Transverse colon (tissue), 4 donors: ENCODE data around the gene TGFB1. TPM values are rescaled to one million over a fixed set of nuclear protein-coding genes. Genes with fewer than 3 reads are reported as not detected.
A peak's percentile ranks its signal among the peaks of the same experiment; 100 is the strongest.

ENCODE experiments used
- DNase-seq: peaks from one replicate; pipeline ENCODE4 v3.0.0-alpha.2; 2019
- H3K27ac ChIP-seq, 4 donors: fragments of 200-600 bp; sonication (generic); 2 replicates each; pipeline ENCODE4 v1.5.1; 2016 to 2018; ENCODE audit warnings: inconsistent platforms in 4 of 4
- H3K27me3 ChIP-seq: fragments of 200-600 bp; sonication (generic); 2 replicates; pipeline ENCODE4 v1.5.1; 2017; ENCODE audit warnings: inconsistent platforms
- H3K36me3 ChIP-seq, 4 donors: fragments of 200-600 bp; sonication (generic); 2 replicates each; pipeline ENCODE4 v1.5.1; 2017 to 2019; ENCODE audit warnings: inconsistent platforms in 4 of 4
- H3K4me1 ChIP-seq, 4 donors: fragments of 200-600 bp; sonication (generic); 2 replicates each; pipeline ENCODE4 v1.5.1; 2017 to 2020; ENCODE audit warnings: inconsistent platforms in 4 of 4
- H3K4me3 ChIP-seq, 4 donors: fragments of 200-600 bp; sonication (generic); 1 replicate in 1 of 4; 2 replicates in 3 of 4; pipeline versions ENCODE4 v1.5.1 to v1.6.1; 2017 to 2019; ENCODE audit warnings: inconsistent platforms in 4 of 4
- H3K9me3 ChIP-seq, 2 donors: fragments of 200-600 bp; sonication (generic); 2 replicates each; pipeline ENCODE4 v1.5.1; 2017 to 2019; ENCODE audit warnings: inconsistent platforms in 2 of 2
- CTCF ChIP-seq, 5 experiments: fragments of 200-600 bp in 3 of 5; fragments of 450-650 bp in 2 of 5; sonication (generic) in 3 of 5; IDR thresholded peaks; 1 replicate in 2 of 5; 2 replicates in 3 of 5; pipeline ENCODE4 v1.5.1; 2016 to 2017; ENCODE audit warnings: antibody characterized with exemption in 5 of 5, inconsistent platforms in 3 of 5, mild to moderate bottlenecking in 2 of 5, moderate library complexity in 1 of 5
- EP300 ChIP-seq: sonication (generic); formaldehyde crosslinking; IDR thresholded peaks from one replicate; pipeline ENCODE4 v1.6.1; 2017; ENCODE audit warnings: antibody characterized with exemption, low read depth
- POLR2A ChIP-seq: fragments of 450-650 bp; IDR thresholded peaks from one replicate; pipeline ENCODE4 v1.6.1; 2016; ENCODE audit warnings: antibody characterized with exemption, mild to moderate bottlenecking, moderate library complexity
- POLR2AphosphoS5 ChIP-seq, 3 donors: sonication (generic); formaldehyde crosslinking; IDR thresholded peaks; one replicate each; pipeline ENCODE4 v1.6.1; 2016; ENCODE audit warnings: antibody characterized with exemption in 3 of 3
- WGBS, 2 donors: methylation state at CpG; one replicate each; pipeline ENCODE4 v1.1.5; 2018; ENCODE audit warnings: low coverage in 1 of 2; 5-methylcytosine and 5-hydroxymethylcytosine counted together
- in situ Hi-C, 4 donors: fragments of 200-750 bp; cut with MboI; loops; one replicate each; pipeline versions ENCODE4 v1.15.0 to v1.15.1; 2017; ENCODE audit warnings: low sequenced_read_pairs in 3 of 4, low pct_ligation_motif_present in 1 of 4, low pct_unique_long_range_greater_than_20kb in 1 of 4
- intact Hi-C: fragments of 100-400 bp; cut with DNase I; formaldehyde crosslinking; loops from one replicate; pipeline ENCODE4 v1.15.1; 2023; ENCODE audit warnings: low total_unique reads
- total RNA-seq, 4 donors: library from RNA; depleted of rRNA; stranded (reverse); fragments of >200 nt; gene quantifications; one replicate each; pipeline ENCODE4 v1.1.0, GENCODE V29; 2016

TGFB1 gene
- total RNA-seq, 4 donors from 2014 or later, result 4.4 to 30.3 (median 9.7) TPM

DNA sequence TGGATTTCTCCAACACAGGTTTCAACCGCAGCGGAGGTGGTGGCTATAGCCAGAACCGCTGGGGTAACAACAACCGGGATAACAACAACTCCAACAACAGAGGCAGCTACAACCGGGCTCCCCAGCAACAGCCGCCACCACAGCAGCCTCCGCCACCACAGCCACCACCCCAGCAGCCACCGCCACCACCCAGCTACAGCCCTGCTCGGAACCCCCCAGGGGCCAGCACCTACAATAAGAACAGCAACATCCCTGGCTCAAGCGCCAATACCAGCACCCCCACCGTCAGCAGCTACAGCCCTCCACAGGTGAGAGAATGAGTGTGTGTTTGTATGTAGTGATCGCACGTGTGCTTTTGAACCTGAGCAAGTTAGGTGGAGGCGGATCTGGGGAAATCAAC is 49.8 kb downstream of the TGFB1 start:
- WGBS, 2 donors, result 90% methylated on average over 14 of the region's 14 CpGs; no CpG with 5 or more reads in 1 of the 2 donors

GRCh38 chr19:41302624-41303351 is 50.9 kb downstream of the TGFB1 start:
- Histone ChIP-seq H3K4me1 (peaks cover 21 to 60% (median 29%) of the 10 kb centered on the region in 4 donors), H3K36me3 (peaks cover 0 to 51% (median 24%) of the 10 kb centered on the region in 4 donors), H3K9me3 (no peaks in the 10 kb centered on the region), H3K27me3 (no peaks in the 10 kb centered on the region), H3K27ac (peak overlapping the region; percentile 22 to 60 (median 60)), H3K4me3 (no peak overlapping the region)
- in situ Hi-C loops, result no loop called here
- 57 to 67% methylated on average over 3 to 21 of the region's 21 CpGs for WGBS, 2 donors
- TF ChIP-seq POLR2AphosphoS5 (IDR thresholded peaks at IDR 0.05) (no peak), CTCF (IDR thresholded peaks at IDR 0.05) (no peak), EP300 (no peak), POLR2A (no peak)
- intact Hi-C loops, result no loop called here
- DNase-seq, result peak; percentile 66

More for the DNA sequence above, 49.8 kb downstream of the TGFB1 start:
- in situ Hi-C loops, result no loop called here
- no peak for DNase-seq
- intact Hi-C loops, result no loop called here
- no peak overlapping the region for H3K4me3 ChIP-seq
- H3K9me3 ChIP-seq, result no peaks in the 10 kb centered on the region
- no peak for TF ChIP-seq POLR2A
- no peak for TF ChIP-seq POLR2AphosphoS5 (IDR thresholded peaks at IDR 0.05)
- H3K4me1 ChIP-seq, result peaks cover 20 to 60% (median 28%) of the 10 kb centered on the region in 4 donors
- peaks cover 0 to 51% (median 24%) of the 10 kb centered on the region in 4 donors for H3K36me3 ChIP-seq
- H3K27ac ChIP-seq, result peak overlapping the region; percentile 23 to 60 (median 60)
- H3K27me3 ChIP-seq, result no peaks in the 10 kb centered on the region

DNA sequence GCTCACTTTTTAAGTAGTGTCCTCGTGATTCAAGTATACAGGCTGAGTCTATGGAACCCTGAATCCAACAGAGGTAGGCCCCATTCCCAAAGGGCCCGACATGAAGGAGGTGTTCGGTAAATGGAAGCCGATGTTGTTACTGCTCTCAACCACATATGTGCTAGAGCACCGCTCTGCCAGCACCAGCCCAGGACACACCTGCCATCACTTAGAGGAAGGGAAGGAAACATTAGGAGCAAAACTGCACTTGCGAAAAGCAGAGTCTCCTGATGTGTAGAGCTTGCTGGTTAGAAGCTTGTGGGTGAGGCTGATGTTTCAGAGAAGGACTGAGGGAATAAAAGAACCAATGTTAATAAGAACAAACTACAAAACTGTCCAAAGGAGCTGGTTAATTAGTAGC is 53.2 kb downstream of the TGFB1 start:
- WGBS, 2 donors, result 80 to 100% methylated on average over 2 to 6 of the region's 6 CpGs
- in situ Hi-C loops, result no loop called here
- H3K27ac ChIP-seq, result peak overlapping the region; percentile 84 to 89 (median 85)

GRCh38 chr19:41299755-41300089 is 54.0 kb downstream of the TGFB1 start:
- intact Hi-C loops, result loop anchor here (5.0 kb wide), 1 partner anchor 1143 kb away; the partner anchor contains the start of gene CXCL17
- H3K27me3 ChIP-seq, result no peaks in the 10 kb centered on the region
- H3K4me1 ChIP-seq, result peaks cover 27 to 57% (median 40%) of the 10 kb centered on the region in 4 donors
- H3K36me3 ChIP-seq, result peaks cover 0 to 53% (median 25%) of the 10 kb centered on the region in 4 donors
- peak; percentile 66 for DNase-seq
- no peak overlapping the region for H3K4me3 ChIP-seq
- H3K9me3 ChIP-seq, result no peaks in the 10 kb centered on the region
- H3K27ac ChIP-seq, result peak overlapping the region; percentile 84 to 89 (median 85)
- WGBS, 2 donors, result 18 to 35% methylated on average over 3 to 4 of the region's 4 CpGs
- in situ Hi-C loops, result no loop called here
- TF ChIP-seq POLR2A, result no peak
- no peak for TF ChIP-seq CTCF (IDR thresholded peaks at IDR 0.05)
- TF ChIP-seq POLR2AphosphoS5 (IDR thresholded peaks at IDR 0.05), result peak in 2 of 3 donors; percentile 18 to 37
- no peak for TF ChIP-seq EP300

More for the DNA sequence above, 53.2 kb downstream of the TGFB1 start:
- no peaks in the 10 kb centered on the region for H3K9me3 ChIP-seq
- DNase-seq, result no peak
- H3K4me3 ChIP-seq, result no peak overlapping the region
- peaks cover 0 to 53% (median 25%) of the 10 kb centered on the region in 4 donors for H3K36me3 ChIP-seq
- no peaks in the 10 kb centered on the region for H3K27me3 ChIP-seq
- intact Hi-C loops, result no loop called here
- no peak for TF ChIP-seq EP300
- no peak for TF ChIP-seq CTCF (IDR thresholded peaks at IDR 0.05)
- no peak for TF ChIP-seq POLR2A
- no peak for TF ChIP-seq POLR2AphosphoS5 (IDR thresholded peaks at IDR 0.05)
- H3K4me1 ChIP-seq, result peaks cover 27 to 66% (median 40%) of the 10 kb centered on the region in 4 donors
